ENCODE results near the gene ZNF616.
"Not testable (repeated sequence)": the region's sequence is repeated elsewhere in the genome, so short reads cannot be mapped to it uniquely, and the experiment has no call there.

Gene ZNF616

DNA sequence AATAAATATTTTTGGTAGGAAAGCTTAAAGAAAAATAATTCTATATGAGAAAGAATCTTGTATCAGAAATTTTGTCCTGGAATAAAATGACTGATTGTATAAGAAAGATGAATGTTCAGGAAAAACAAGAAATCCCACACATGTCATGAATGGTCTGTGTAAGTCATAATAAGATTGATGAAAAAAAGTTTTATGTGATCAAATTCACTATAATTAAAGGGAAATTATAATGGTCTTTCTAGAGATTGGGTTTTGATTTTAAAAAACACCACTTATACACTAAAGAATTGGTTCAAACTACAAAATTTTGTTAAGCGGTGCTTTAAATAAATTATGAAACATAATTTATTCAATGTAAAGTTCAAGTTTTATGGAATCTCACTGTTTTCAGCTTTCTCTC is 37.0 kb downstream of the ZNF616 start:
- DNase-seq = no peak

DNA sequence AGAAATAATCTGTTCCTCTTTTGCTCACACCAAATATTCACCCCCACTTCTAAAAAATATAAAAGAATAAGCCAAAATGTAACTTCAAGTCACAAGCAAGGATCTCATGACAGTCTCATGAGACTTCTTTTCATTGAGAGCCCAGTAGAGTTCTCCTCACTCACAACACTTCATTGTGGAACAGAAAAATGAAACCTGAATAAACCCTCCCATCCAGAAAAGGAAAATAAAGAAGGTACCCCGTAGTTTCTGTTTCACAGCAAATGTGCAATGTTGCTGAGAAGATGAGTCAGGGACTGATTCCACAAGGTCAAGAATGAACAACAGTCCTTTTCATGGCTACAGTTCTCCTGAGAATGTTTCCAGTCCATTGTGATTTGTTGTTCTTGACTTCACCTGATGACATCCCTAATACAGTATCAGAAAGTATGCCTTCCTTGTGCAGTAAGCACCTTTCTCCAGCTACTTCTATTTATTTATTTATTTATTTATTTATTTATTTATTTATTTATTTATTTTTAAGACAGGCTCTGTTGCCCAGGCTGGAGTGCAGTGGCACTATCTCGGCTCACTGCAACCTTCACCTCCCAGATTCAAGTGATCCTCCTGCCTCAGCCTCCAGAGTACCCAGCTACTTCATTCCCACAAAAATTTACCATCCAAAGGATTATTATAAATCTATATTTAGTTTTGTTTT is 37.7 kb downstream of the ZNF616 start:
- no peak for DNase-seq

DNA sequence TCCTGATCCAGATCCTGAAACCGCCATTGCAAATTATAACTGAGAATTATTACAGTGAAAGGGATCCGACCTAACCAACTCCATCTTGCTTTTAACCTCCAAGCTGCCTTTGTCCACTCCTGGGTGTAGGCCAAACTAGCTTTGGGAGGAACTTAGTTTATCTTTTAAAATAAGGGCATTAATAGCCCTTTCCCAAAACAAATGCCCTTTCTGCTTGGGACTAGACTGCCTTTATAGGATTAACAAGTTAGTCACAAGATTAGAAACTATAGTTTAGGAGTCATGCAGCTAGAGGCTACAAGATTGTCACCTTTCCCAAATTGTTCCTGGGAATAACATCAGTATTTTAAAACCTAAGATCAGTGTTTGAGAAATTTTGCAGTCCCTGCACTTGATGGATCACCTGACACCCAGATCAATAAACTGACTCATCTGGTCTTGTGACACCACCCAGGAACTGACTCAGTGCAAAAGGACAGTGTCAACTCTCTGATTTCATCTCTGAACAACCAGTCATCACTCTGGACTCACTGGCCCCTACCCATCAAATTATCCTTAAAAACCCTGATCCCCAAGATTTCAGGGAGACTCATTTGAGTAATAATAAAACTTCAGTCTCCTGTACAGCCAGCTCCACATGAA is 40.1 kb downstream of the ZNF616 start:
- no peak for DNase-seq

DNA sequence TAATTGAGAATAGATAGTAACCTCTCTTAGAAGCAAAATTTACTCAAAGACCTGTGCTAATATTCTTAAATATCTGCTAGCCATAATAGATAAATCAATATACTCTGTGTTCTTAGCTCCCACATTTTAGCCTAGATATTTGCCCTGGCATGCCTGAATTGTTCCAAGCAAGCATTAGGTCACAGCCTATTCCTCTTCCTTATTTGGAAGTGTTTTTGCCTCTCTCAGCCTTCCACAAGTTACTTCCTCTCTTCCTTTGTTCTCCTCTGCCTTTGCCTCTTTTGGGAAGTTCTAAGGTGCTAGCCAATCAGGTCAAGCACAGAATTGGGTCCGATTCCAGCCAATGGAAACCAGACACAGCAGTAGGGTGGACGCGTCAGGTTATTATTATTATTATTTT is 43.3 kb downstream of the ZNF616 start:
- DNase-seq = not testable (repeated sequence)

DNA sequence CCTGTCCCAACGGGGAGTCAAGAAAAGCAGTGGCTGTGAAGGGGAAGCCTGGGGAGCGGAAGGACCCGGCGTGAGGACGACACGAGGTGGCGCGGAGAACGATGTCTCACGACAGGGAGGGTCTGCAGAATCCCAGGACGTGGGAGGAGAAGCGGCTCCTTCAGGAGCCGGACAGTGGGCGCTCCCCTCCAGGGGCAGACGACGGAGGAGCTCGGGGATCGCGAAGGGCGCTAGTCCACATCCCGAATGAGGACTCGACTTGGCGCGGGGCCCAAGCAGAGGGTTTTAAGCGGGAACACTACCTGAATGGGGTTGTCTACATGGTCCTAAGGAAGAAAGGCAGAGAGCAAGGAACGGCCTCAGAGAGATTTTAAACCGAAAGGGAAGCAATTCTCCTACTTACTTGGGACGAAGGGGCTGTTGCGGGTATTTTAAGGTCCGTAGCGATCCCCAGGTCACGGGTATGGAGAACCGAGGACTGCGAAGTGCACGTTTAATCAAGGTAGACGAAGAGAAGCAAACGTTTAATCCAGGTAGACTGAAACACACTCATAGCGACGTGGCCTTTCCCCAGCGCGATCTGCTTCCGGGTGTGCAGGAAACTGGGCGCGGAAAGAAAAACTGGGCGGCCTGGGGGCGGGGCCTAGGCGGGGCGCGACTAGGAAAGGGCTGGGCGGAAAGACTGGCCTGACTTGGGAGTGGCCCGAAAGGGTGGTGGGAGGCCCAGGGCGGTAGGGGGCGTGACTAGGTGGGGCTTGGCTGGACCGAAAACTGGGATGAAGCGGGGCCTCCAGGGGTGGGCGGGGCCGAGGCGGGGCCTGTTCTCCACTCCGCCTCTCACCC is 44.3 kb downstream of the ZNF616 start, which contains the start of gene ZNF841:
Gene ZNF841, minus strand, starts transcription at position 594 of the 843 bp plus-strand sequence. CDS start 10,964 bp downstream, outside the sequence.
- peak; percentile 95 for DNase-seq

DNA sequence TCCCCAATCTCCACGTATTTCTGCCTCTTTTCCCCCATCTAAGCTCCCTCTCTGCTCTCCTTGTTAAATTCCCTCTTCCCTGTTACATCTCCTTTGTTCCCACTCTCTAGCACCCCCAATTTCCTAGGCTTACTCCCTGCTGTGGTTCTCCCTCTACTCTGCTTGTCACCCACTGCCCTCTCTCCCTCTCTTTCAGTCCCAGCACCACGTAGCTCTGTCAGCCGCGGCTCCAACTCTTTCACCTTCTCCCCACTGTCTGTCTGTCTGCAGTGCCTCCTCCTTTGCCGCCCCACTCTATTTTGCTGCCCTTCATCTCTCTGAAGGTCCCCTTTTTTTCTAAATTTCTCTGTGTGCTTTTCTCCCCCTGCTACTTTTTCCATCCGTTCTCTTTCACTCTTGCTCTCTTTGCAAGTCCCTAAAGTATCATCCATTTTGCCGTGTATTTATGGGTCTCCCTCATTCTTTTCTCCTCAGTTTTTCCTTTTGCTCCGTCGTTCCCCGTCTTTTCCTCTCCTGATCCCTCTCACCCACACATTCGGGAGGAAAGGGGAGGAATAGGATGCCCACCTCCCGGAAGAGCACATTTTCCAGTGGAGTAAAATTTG is 45.1 kb downstream of the ZNF616 start:
- DNase-seq = no peak

DNA sequence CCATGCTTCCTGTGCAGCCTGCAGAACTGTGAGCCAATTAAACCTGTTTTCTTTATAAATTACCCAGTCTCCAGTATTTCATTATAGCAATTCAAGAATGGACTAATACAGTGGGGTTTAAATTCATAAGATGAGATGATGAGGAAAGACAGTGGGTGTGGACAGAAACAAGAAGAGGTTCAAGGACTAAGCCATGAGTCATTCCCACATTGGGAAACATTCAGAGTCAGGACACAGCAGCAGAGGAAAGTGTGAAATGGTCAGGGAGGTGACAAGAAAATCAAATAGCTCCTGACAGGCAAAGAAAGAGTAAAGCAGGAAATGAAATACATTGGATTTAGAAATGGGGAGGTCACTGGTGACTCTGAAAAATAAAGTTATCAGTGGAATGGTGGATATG is 53.3 kb downstream of the ZNF616 start:
- DNase-seq = no peak

DNA sequence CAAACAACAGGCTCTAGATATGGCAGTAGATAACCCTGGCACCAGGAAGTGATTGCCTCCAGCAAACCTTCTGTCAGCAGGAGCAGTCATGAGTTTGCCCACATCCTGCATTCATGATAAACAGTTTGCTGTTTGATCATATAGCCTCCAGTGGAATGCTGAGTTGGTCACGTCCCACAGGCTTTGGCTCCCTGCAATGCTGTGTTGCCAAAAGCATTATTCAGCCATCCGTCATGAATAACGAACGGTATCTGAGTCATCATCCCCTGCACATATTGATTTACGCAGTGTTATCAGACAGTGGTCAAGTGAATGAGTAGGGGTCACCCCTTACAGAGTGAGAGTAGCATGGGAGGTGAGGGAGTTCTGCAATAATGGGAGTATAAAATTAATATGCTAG is 69.2 kb downstream of the ZNF616 start:
- DNase-seq = peak; percentile 51

DNA sequence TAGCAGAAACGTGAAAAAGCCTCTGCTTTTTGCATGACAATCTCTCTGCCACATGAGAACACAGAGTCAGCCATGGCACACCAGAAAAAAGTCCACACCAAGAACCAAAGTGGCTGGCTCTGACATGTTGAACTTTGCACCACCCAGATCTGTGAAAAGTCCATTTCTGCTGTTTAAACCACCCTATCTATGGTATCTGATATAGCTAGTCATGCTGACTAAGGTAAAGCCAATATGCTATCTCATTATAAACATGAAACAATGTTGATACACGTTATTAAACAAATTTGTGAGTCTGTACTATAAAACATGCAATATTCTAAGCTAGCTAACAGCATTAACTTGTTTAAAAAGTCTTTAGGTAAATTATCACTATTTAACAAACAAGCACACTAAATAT is 70.1 kb downstream of the ZNF616 start:
- DNase-seq = no peak

DNA sequence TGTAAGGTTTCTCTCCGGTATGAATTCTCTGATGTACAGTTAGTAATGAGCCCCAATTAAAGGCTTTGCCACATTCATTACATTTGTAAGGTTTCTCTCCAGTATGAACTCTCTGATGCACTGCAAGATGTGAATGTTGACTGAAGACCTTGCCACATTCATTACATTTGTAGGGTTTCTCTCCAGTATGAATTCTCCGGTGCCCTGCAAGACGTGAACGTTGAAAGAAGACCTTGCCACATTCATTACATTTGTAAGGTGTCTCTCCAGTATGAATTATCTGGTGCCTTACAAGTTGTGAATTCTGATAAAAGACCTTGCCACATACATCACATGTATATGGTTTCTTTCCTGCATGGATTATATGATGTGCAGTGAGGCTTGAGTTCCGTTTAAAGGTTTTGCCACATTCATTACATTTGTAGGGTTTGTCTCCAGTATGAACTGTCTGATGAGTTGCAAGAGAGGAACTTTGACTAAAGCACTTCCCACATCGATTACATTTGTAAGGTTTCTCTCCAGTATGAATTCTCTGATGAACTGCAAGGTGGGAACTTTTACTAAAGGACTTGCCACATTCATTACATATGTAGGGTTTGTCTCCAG is 73.4 kb downstream of the ZNF616 start:
- DNase-seq = no peak

DNA sequence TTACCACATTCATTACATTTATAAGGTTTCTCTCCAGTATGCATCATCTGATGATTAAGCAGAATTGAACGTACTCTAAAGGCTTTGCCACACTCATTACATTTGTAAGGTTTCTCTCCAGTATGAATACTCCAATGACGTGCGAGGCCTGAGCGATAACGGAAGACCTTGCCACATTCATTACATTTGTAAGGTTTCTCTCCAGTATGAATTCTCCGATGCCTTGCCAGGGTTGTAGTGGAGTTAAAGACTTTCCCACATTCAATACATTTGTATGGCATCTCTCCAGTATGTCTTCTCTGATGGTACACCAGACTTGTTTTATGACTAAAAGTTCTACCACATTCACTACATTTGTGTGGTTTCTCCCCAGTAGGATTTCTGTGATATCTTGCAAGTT is 74.3 kb downstream of the ZNF616 start:
- no peak for DNase-seq
